CD14-positive monocyte (primary cell): ENCODE data around the gene EIF1. TPM values are rescaled to one million over a fixed set of nuclear protein-coding genes. Genes with fewer than 3 reads are reported as not detected.

Experiments used
- DNase-seq, 3 donors: peaks; one replicate each; pipeline ENCODE4 v3.0.0-alpha.2; 2011 to 2022
- H2AFZ ChIP-seq: 2 replicates; pipeline ENCODE4 v1.6.0; 2012; ENCODE audit warnings: mild to moderate bottlenecking, low read depth, low read length, inconsistent platforms; ENCODE audit not compliant: insufficient read depth, poor library complexity, severe bottlenecking
- H3K27ac ChIP-seq, 2 donors: 1 replicate in 1 of 2; 2 replicates in 1 of 2; pipeline ENCODE4 v1.5.1; 2012 to 2013; ENCODE audit warnings: low read length in 2 of 2, control low read depth in 1 of 2, inconsistent platforms in 1 of 2, low read depth in 1 of 2, mild to moderate bottlenecking in 1 of 2
- H3K27me3 ChIP-seq, 2 donors: one replicate each; pipeline versions ENCODE4 v1.6.0 to v1.6.1; 2011 to 2013; ENCODE audit warnings: low read length in 2 of 2; ENCODE audit not compliant: control insufficient read depth in 2 of 2, insufficient read depth in 2 of 2
- H3K36me3 ChIP-seq, 2 donors: replicated peaks in 1 of 2; 1 replicate in 1 of 2; 2 replicates in 1 of 2; pipeline versions ENCODE4 v1.5.1 to v1.6.1; 2012 to 2013; ENCODE audit warnings: low read length in 2 of 2, control low read depth in 1 of 2, inconsistent platforms in 1 of 2, mild to moderate bottlenecking in 1 of 2; ENCODE audit not compliant: insufficient read depth in 2 of 2, control insufficient read depth in 1 of 2
- H3K4me1 ChIP-seq, 2 donors: 1 replicate in 1 of 2; 2 replicates in 1 of 2; pipeline versions ENCODE4 v1.5.1 to v1.6.1; 2012 to 2013; ENCODE audit warnings: low read length in 2 of 2, control low read depth in 1 of 2, inconsistent platforms in 1 of 2, mild to moderate bottlenecking in 1 of 2, moderate library complexity in 1 of 2; ENCODE audit not compliant: insufficient read depth in 2 of 2, control insufficient read depth in 1 of 2
- H3K4me2 ChIP-seq: replicated peaks from 2 replicates; pipeline ENCODE3; 2012; ENCODE audit warnings: low read length, moderate library complexity, mild to moderate bottlenecking; ENCODE audit not compliant: poor library complexity, severe bottlenecking; ENCODE audit errors: extremely low read depth
- H3K4me3 ChIP-seq, 3 experiments: fragments of 200-600 bp in 1 of 3; sonication (generic) in 1 of 3; replicated peaks in 1 of 3; 1 replicate in 2 of 3; 2 replicates in 1 of 3; pipeline ENCODE4 v1.5.1; 2011 to 2013; ENCODE audit warnings: low read length in 3 of 3, mild to moderate bottlenecking in 3 of 3, control low read depth in 2 of 3, low read depth in 2 of 3, inconsistent platforms in 1 of 3, moderate library complexity in 1 of 3
- H3K79me2 ChIP-seq: 2 replicates; pipeline ENCODE4 v1.6.0; 2012; ENCODE audit warnings: mild to moderate bottlenecking, control low read depth, inconsistent platforms, low read length, moderate library complexity; ENCODE audit not compliant: insufficient read depth
- H3K9ac ChIP-seq: 2 replicates; pipeline ENCODE4 v1.6.0; 2017; ENCODE audit warnings: low read length, mild to moderate bottlenecking; ENCODE audit not compliant: insufficient read depth, poor library complexity, severe bottlenecking
- H3K9me3 ChIP-seq, 2 donors: replicated peaks in 1 of 2; 1 replicate in 1 of 2; 2 replicates in 1 of 2; pipeline versions ENCODE4 v1.5.1 to v1.6.1; 2012 to 2013; ENCODE audit warnings: low read length in 2 of 2, control low read depth in 1 of 2; ENCODE audit not compliant: control insufficient read depth in 1 of 2, insufficient read depth in 1 of 2
- H4K20me1 ChIP-seq: 2 replicates; pipeline ENCODE4 v1.6.0; 2012; ENCODE audit warnings: mild to moderate bottlenecking, low read length, control low read depth, moderate library complexity; ENCODE audit not compliant: insufficient read depth
- H3K27ac Mint-ChIP-seq, 7 donors: one replicate each; pipeline ENCODE4 v1.8.0; 2020; ENCODE audit warnings: mild to moderate bottlenecking in 7 of 7, mixed read lengths in 7 of 7, moderate library complexity in 6 of 7, inconsistent platforms in 2 of 7
- H3K27me3 Mint-ChIP-seq, 3 donors: one replicate each; pipeline ENCODE4 v1.8.0; 2021 to 2022; ENCODE audit warnings: low read depth in 3 of 3, mild to moderate bottlenecking in 3 of 3, mixed read lengths in 3 of 3, moderate library complexity in 3 of 3, inconsistent platforms in 1 of 3
- H3K36me3 Mint-ChIP-seq, 2 donors: one replicate each; pipeline ENCODE4 v1.8.0; 2020; ENCODE audit warnings: mixed read lengths in 2 of 2, inconsistent platforms in 1 of 2, mild to moderate bottlenecking in 1 of 2
- H3K4me1 Mint-ChIP-seq: one replicate; pipeline ENCODE4 v1.8.0; 2020; ENCODE audit warnings: mild to moderate bottlenecking, mixed read lengths
- H3K4me3 Mint-ChIP-seq, 2 donors: one replicate each; pipeline ENCODE4 v1.8.0; 2020; ENCODE audit warnings: mild to moderate bottlenecking in 2 of 2, mixed read lengths in 2 of 2, moderate library complexity in 1 of 2
- H3K9me3 Mint-ChIP-seq, 7 donors: one replicate each; pipeline ENCODE4 v1.8.0; 2020 to 2022; ENCODE audit warnings: mixed read lengths in 7 of 7, mild to moderate bottlenecking in 6 of 7, moderate library complexity in 6 of 7, inconsistent platforms in 2 of 7
- CTCF ChIP-seq: fragments of 200-600 bp; IDR thresholded peaks from one replicate; pipeline ENCODE4 v1.8.0; 2022; ENCODE audit warnings: antibody characterized with exemption, mild to moderate bottlenecking
- WGBS: methylation state at CpG from one replicate; pipeline ENCODE4 v1.1.5; 2013; ENCODE audit warnings: missing lambda C conversion rate; ENCODE audit not compliant: insufficient coverage; 5-methylcytosine and 5-hydroxymethylcytosine counted together
- intact Hi-C, 2 donors: fragments of 100-400 bp; cut with micrococcal nuclease; formaldehyde crosslinking; loops; one replicate each; pipeline versions ENCODE4 v1.15.0 to v1.15.1; 2023
- polyA plus RNA-seq, 3 donors: library from polyadenylated mRNA; depleted of rRNA in 1 of 3; unstranded in 2 of 3; stranded (reverse) in 1 of 3; fragments of 300-500 nt in 2 of 3; fragments of >200 nt in 1 of 3; fragmentation: Illumina TruSeq in 2 of 3; gene quantifications; 1 replicate in 2 of 3; 2 replicates in 1 of 3; pipeline ENCODE4 v1.2.3, GENCODE V29; 2012 to 2021

Gene EIF1
- polyA plus RNA-seq, 3 donors: 1,176 to 1,536 (median 1,425) TPM

GRCh38 chr17:41739661-41740352, 51.1 kb downstream of the EIF1 start:
- Histone ChIP-seq H3K36me3 (no peaks in the 10 kb centered on the region), H3K9ac (no peak overlapping the region), H4K20me1 (no peaks in the 10 kb centered on the region), H3K79me2 (no peaks in the 10 kb centered on the region), H3K4me1 (peaks cover 0 to 1% of the 10 kb centered on the region in 2 donors), H3K4me3 (no peak overlapping the region), H3K27me3 (peaks cover 13 to 23% of the 10 kb centered on the region in 2 donors), H3K4me2 (no peak overlapping the region), H2AFZ (no peak overlapping the region), H3K9me3 (no peaks in the 10 kb centered on the region), H3K27ac (no peak overlapping the region)
- Mint-ChIP-seq H3K4me1 (peaks cover 2% of the 10 kb centered on the region), H3K4me3 (no peak overlapping the region), H3K36me3 (peaks cover 0 to 3% of the 10 kb centered on the region in 2 donors), H3K27me3 (peaks cover 28 to 33% (median 32%) of the 10 kb centered on the region in 3 donors), H3K9me3 (peaks cover 0 to 5% (median 1%) of the 10 kb centered on the region in 7 donors), H3K27ac (no peak overlapping the region)
- WGBS: 94% methylated on average over 3 of the region's 9 CpGs
- intact Hi-C loops: loop anchor here in 1 of 2 donors (2.0 kb wide), 1 partner anchor 61 kb away; no protein-coding TSS in a partner anchor
- TF ChIP-seq CTCF: no peak
- DNase-seq: no peak

- no peak overlapping the region for H2AFZ ChIP-seq
- no peaks in the 10 kb centered on the region for H4K20me1 ChIP-seq
- DNase-seq: no peak
- H3K4me3 ChIP-seq: no peak overlapping the region
- Mint-ChIP-seq H3K4me3 (no peak overlapping the region), H3K9me3 (peaks cover 0 to 5% (median 0%) of the 10 kb centered on the region in 7 donors), H3K4me1 (no peaks in the 10 kb centered on the region), H3K27ac (no peak overlapping the region), H3K36me3 (peaks cover 0 to 3% of the 10 kb centered on the region in 2 donors), H3K27me3 (peaks cover 22 to 29% (median 25%) of the 10 kb centered on the region in 3 donors)
- H3K79me2 ChIP-seq: no peaks in the 10 kb centered on the region
- H3K27ac ChIP-seq: no peak overlapping the region
- no peak for TF ChIP-seq CTCF
- no peaks in the 10 kb centered on the region for H3K36me3 ChIP-seq
- WGBS: no CpG with 5 or more reads among the region's 5 CpGs
- H3K9me3 ChIP-seq: no peaks in the 10 kb centered on the region
- no peak overlapping the region for H3K9ac ChIP-seq
- peaks cover 6 to 16% of the 10 kb centered on the region in 2 donors for H3K27me3 ChIP-seq
- no peak overlapping the region for H3K4me2 ChIP-seq
- no peaks in the 10 kb centered on the region for H3K4me1 ChIP-seq
- intact Hi-C loops: no loop called here
Measured at GRCh38 chr17:41740506-41740905, 51.8 kb downstream of the EIF1 start.
